ENCODE measurements around the gene GUK1. TPM values are rescaled to one million over a fixed set of nuclear protein-coding genes. Genes with fewer than 3 reads are reported as not detected.
"Not testable (repeated sequence)": the region's sequence is repeated elsewhere in the genome, so short reads cannot be mapped to it uniquely, and the experiment has no call there.

GUK1 gene
- total RNA-seq, 1 donor from 2014 or later, result 219 TPM

DNA sequence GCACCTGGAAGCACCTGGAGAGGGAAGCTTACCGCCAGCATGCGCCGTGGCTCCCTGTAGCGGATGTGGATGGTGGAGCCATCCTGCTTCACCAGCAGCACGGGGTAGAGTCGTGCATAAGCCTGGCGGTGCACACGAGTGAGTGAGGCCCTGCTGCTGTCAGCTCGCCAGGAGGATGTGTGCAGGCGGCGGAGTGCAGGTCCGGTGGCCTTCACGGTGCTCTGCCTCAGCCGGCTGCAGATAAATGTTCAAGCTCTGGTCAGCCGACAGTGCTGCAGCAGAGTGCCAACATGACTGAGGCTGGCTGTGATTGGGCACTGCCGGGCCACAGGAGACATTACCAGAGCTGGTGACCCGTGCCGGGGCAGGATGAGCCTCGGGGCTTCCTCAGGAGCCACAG lies 32.4 kb upstream of the GUK1 start:
- peak overlapping the region; percentile 87 for H3K27ac Mint-ChIP-seq
- peaks cover 30% of the 10 kb centered on the region for H3K4me1 Mint-ChIP-seq (ENCODE audit: low read depth)
- intact Hi-C loops (cut with micrococcal nuclease), result loop anchor here (10.0 kb wide), 2 partner anchors 297 to 373 kb away; partner anchors contain the start of genes JMJD4, SNAP47 and TRIM11
- DNase-seq (ENCODE audit: low spot score), result no peak
- no peaks in the 10 kb centered on the region for H3K27me3 Mint-ChIP-seq (ENCODE audit: low read depth)
- peaks cover 11% of the 10 kb centered on the region for H3K36me3 Mint-ChIP-seq (ENCODE audit: low read depth)
- H3K4me3 Mint-ChIP-seq (ENCODE audit: low read depth), result peak overlapping the region; percentile 82
- H3K9me3 Mint-ChIP-seq, result no peaks in the 10 kb centered on the region

DNA sequence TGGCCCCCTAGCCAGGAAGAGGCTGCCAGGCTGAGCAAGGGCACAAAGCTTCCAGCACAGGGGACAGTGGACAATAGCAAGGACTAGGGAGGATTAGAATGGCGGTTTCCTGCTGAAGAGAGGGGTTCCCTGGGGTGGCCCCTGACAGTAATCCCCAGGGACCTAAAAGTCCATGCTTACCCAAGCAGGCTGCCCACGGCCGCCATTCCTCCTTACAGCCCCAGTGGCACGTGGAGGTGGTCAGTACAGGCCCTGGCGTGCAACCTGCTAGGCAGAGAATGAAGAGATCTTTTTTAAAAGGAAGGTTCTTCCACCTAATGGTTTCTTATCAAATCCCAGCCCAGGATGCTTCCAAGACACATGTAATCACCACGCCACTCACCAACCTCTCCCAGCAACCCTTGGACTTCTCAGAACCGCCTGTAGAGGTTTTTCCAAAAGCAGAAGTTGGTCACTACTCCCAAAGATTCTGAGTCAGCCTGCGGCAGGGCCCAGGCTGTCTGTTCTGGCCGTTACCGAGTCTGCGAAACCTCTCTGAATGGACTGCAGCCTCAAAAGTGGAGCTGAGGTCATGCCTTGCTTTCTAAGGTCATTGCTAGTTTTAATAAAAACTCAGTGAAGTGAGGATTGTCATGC lies 31.9 kb upstream of the GUK1 start:
- H3K36me3 Mint-ChIP-seq (ENCODE audit: low read depth), result peaks cover 11% of the 10 kb centered on the region
- peaks cover 30% of the 10 kb centered on the region for H3K4me1 Mint-ChIP-seq (ENCODE audit: low read depth)
- no peaks in the 10 kb centered on the region for H3K9me3 Mint-ChIP-seq
- peak overlapping the region; percentile 82 for H3K4me3 Mint-ChIP-seq (ENCODE audit: low read depth)
- H3K27me3 Mint-ChIP-seq (ENCODE audit: low read depth), result no peaks in the 10 kb centered on the region
- intact Hi-C loops (cut with micrococcal nuclease), result loop anchor here (10.0 kb wide), 2 partner anchors 297 to 373 kb away; partner anchors contain the start of genes JMJD4, SNAP47 and TRIM11
- peak overlapping the region; percentile 87 for H3K27ac Mint-ChIP-seq
- DNase-seq (ENCODE audit: low spot score), result no peak

DNA sequence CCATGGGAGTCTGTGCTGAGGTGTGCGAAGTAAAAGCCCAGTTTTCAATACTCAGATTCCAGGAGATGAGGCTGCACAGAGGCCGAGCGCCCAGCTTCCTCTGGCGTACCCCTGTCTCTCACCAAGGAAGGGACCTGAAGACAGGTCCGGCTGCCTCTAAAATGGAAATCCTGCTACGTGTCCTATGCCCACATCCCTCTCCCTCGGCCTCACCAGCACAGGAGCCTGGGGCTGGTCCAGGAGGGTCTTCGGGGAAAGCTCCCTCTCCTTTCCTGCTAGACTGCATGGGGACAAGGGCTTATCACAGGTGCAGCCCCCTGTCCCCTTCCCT lies 31.4 kb upstream of the GUK1 start:
- Mint-ChIP-seq H3K27me3 (ENCODE audit: low read depth) (no peaks in the 10 kb centered on the region), H3K4me3 (ENCODE audit: low read depth) (peak overlapping the region; percentile 82), H3K27ac (peak overlapping the region; percentile 87), H3K9me3 (no peaks in the 10 kb centered on the region), H3K4me1 (ENCODE audit: low read depth) (peaks cover 26% of the 10 kb centered on the region), H3K36me3 (ENCODE audit: low read depth) (peaks cover 11% of the 10 kb centered on the region)
- intact Hi-C loops (cut with micrococcal nuclease), result loop anchor here (1.0 to 10.0 kb wide), 5 partner anchors 26 to 374 kb away; partner anchors contain the start of genes ARF1, GUK1, IBA57 and JMJD4
- DNase-seq (ENCODE audit: low spot score), result no peak

DNA sequence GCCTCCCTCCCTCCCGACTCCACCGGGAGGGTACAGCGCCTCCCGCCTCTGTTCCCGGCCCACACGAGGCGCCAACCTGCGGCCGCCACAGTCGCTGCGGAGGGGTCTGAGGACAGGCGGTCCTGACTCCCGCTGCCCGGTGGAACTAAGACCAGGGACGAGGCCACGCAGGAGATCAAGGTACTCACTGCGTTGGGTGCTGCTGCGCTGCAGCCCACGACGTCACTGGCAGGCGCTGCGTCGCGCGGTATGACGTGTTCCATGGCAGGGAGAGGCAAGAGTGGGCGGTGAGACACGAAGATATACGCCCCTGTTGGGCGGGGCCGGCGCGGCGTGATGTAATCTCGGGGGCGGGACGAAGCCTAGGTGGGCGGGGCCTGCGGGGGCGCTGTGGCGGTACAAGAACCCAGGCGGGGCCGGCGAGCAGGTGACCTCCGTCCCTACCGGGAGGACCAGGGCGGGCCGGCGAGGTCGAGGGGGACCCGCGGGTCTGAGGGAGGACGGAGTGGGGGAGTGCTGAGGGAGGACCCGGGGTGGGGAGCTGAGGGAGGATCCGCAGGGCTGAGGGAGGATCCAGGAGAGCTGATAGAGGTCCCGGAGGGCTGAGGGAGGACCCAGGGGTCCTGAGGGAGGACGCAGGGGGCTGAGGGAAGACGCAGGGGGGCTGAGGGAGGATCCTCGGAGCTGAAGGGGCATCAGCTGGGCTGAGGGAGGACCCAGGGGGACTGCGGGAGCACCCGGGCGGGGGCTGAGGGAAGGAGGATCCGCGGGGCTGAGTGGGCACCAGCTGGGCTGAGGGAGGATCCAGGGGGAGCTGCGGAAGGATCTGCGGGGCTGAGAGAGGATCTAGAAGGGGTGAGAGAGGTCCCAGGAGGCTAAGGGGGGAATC lies 30.8 kb upstream of the GUK1 start, which contains the start of gene MRPL55:
Gene MRPL55, minus strand, starts transcription at position 227 of the 889 bp plus-strand sequence. CDS start 1,039 bp downstream, outside the sequence.
- Mint-ChIP-seq H3K4me3 (ENCODE audit: low read depth) (peak within 1 kb of the TSS; percentile 82), H3K27ac (peak within 1 kb of the TSS; percentile 87), H3K4me1 (ENCODE audit: low read depth) (peaks cover 21% of the 10 kb centered on the region), H3K36me3 (ENCODE audit: low read depth) (peaks cover 11% of the 10 kb centered on the region), H3K27me3 (ENCODE audit: low read depth) (no peaks in the 10 kb centered on the region), H3K9me3 (no peaks in the 10 kb centered on the region)
- intact Hi-C loops (cut with micrococcal nuclease), result loop anchor here (1.0 to 10.0 kb wide), 5 partner anchors 27 to 375 kb away; partner anchors contain the start of genes ARF1, GUK1, IBA57 and JMJD4
- DNase-seq (ENCODE audit: low spot score), result peak; percentile 98

DNA sequence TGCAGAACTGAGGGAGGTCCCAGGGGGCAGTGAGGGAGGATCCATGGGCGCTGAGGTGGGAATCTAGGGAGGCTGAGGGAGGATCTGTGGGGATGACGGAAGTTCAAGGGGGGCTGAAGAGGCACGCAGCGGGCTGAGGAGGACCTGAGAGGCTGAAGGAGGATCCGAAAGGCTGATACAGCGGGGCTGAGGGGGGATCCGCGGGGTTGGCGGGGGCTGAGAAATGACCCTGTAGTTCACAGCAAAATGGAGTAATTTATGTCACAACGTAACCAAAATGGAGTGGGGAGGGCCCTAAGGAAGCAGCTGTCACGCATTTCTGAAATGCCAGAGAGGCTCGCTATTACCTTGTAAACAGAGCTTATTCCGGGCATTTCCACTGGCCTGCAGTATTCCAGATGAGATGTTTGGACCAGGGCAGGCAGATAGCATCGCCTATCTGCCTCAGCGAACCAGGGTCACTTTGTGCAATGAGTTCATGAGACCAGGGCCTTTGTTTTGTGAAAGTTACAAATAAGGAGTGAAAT lies 30.1 kb upstream of the GUK1 start:
- intact Hi-C loops (cut with micrococcal nuclease), result loop anchor here (1.0 to 10.0 kb wide), 5 partner anchors 28 to 375 kb away; partner anchors contain the start of genes ARF1, GUK1, IBA57 and JMJD4
- H3K27ac Mint-ChIP-seq, result peak overlapping the region; percentile 87
- no peaks in the 10 kb centered on the region for H3K27me3 Mint-ChIP-seq (ENCODE audit: low read depth)
- DNase-seq (ENCODE audit: low spot score), result no peak
- peak overlapping the region; percentile 82 for H3K4me3 Mint-ChIP-seq (ENCODE audit: low read depth)
- no peaks in the 10 kb centered on the region for H3K9me3 Mint-ChIP-seq
- peaks cover 15% of the 10 kb centered on the region for H3K4me1 Mint-ChIP-seq (ENCODE audit: low read depth)
- peaks cover 9% of the 10 kb centered on the region for H3K36me3 Mint-ChIP-seq (ENCODE audit: low read depth)

DNA sequence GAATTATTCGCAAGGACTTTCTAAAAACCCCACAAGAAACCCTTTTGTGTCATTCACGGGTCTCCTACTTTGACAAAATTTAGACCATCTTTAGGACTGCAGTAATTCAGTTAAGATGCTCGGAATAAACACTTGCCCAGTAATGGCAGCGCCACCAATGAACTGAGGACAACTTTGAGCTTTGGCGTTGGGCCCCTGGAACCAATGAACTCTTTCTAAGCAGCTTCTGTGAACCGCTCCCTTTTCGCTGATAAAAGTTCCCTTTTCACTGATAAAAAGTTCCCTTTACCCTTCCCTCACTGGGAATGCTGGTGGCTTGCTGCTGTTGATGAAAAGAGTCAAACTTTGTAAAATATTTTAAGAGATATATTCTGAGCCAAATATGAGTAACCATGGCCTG lies 29.5 kb upstream of the GUK1 start:
- no peak for DNase-seq (ENCODE audit: low spot score)
- Mint-ChIP-seq H3K4me3 (ENCODE audit: low read depth) (no peak overlapping the region), H3K4me1 (ENCODE audit: low read depth) (peaks cover 15% of the 10 kb centered on the region), H3K36me3 (ENCODE audit: low read depth) (peaks cover 8% of the 10 kb centered on the region), H3K9me3 (no peaks in the 10 kb centered on the region), H3K27ac (no peak overlapping the region), H3K27me3 (ENCODE audit: low read depth) (no peaks in the 10 kb centered on the region)
- intact Hi-C loops (cut with micrococcal nuclease), result no loop called here

DNA sequence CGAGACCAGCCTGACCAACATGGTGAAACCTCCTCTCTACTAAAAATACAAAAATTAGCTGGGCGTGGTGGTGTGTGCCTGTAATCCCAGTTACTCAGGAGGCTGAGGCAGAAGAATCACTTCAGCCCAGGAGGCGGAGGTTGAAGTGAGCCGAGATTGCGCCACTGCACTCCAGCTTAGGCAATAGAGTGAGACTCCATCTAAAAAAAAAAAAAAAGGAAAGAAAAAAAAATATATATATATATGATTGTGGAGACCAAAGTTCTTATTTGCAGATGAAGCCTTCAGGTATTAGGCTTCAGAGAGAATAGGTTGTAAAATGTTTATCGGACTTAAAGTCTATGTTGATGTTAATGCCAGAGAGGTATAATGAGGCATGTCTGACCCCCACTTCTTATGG lies 28.8 kb upstream of the GUK1 start:
- H3K27ac Mint-ChIP-seq; DNase-seq (ENCODE audit: low spot score); intact Hi-C loops (cut with micrococcal nuclease); H3K4me3 Mint-ChIP-seq (ENCODE audit: low read depth); H3K9me3 Mint-ChIP-seq; H3K27me3 Mint-ChIP-seq (ENCODE audit: low read depth); H3K36me3 Mint-ChIP-seq (ENCODE audit: low read depth): not testable (repeated sequence)
- peaks cover 15% of the 10 kb centered on the region for H3K4me1 Mint-ChIP-seq (ENCODE audit: low read depth)

DNA sequence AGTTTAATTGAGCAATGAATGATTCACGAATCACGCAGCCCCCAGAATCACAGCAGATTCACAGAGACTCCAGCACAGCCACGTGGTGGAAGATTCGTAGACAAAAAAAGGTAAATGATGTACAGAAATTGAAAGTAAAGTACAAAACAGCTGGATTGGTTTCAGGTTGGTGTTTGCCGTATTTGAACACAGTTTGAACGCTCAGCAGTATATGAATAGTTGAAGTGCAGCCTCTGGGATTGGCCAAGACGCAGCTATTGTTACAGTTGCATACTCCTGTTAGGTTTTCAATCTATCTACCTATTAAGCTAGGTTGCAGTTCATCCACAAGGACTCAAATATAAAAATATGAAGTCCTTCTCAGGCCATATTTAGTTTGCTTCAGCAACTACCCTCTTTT lies 27.9 kb upstream of the GUK1 start:
- H3K27me3 Mint-ChIP-seq (ENCODE audit: low read depth), result no peaks in the 10 kb centered on the region
- intact Hi-C loops (cut with micrococcal nuclease), result no loop called here
- H3K27ac Mint-ChIP-seq, result no peak overlapping the region
- peaks cover 13% of the 10 kb centered on the region for H3K4me1 Mint-ChIP-seq (ENCODE audit: low read depth)
- H3K4me3 Mint-ChIP-seq (ENCODE audit: low read depth), result no peak overlapping the region
- peaks cover 3% of the 10 kb centered on the region for H3K9me3 Mint-ChIP-seq
- DNase-seq (ENCODE audit: low spot score), result no peak
- H3K36me3 Mint-ChIP-seq (ENCODE audit: low read depth), result no peaks in the 10 kb centered on the region

DNA sequence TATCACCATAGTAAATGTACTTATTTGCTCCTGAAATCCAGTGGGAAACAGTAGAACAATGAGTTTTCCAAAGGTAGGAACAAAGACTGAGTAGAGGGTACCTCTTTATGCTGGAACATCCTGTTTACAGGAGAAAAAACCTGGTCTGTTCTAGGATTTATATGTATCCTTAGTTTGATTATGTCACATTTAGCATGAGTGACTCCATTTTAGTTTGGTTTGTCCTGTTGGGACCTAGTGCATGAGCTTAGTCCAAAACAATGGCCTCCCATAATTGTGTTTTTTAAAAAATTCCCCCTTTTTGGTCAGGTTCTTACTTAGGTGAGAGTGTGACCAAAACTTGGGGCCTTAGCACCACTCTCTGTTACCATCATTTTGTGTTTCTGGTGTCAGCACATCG lies 27.5 kb upstream of the GUK1 start:
- Mint-ChIP-seq H3K27me3 (ENCODE audit: low read depth) (no peaks in the 10 kb centered on the region), H3K9me3 (peaks cover 7% of the 10 kb centered on the region), H3K4me1 (ENCODE audit: low read depth) (peaks cover 13% of the 10 kb centered on the region), H3K27ac (no peak overlapping the region), H3K4me3 (ENCODE audit: low read depth) (no peak overlapping the region), H3K36me3 (ENCODE audit: low read depth) (no peaks in the 10 kb centered on the region)
- intact Hi-C loops (cut with micrococcal nuclease), result no loop called here
- DNase-seq (ENCODE audit: low spot score), result no peak

DNA sequence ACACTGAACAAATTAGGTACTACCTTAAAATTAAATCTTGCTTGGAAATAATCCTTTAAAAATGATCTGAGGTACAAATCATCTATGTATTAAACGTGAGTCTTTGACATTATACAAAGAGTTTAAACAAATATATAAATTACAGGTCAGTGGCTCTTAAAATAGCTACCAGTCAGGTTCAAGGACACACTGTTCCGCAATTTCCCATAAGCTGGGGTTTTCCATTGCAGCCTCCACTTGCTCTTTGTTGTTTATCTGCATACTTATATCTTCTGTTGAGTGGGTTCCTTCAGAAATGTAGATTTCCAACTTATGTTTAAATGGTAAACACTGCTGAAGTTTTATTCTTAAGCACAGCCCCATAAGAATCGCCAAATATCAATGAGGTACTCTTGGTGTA lies 25.3 kb upstream of the GUK1 start:
- Mint-ChIP-seq H3K9me3 (peaks cover 23% of the 10 kb centered on the region), H3K27ac (no peak overlapping the region), H3K27me3 (ENCODE audit: low read depth) (no peaks in the 10 kb centered on the region), H3K36me3 (ENCODE audit: low read depth) (peaks cover 4% of the 10 kb centered on the region), H3K4me1 (ENCODE audit: low read depth) (peaks cover 5% of the 10 kb centered on the region), H3K4me3 (ENCODE audit: low read depth) (no peak overlapping the region)
- DNase-seq (ENCODE audit: low spot score), result no peak
- intact Hi-C loops (cut with micrococcal nuclease), result no loop called here

DNA sequence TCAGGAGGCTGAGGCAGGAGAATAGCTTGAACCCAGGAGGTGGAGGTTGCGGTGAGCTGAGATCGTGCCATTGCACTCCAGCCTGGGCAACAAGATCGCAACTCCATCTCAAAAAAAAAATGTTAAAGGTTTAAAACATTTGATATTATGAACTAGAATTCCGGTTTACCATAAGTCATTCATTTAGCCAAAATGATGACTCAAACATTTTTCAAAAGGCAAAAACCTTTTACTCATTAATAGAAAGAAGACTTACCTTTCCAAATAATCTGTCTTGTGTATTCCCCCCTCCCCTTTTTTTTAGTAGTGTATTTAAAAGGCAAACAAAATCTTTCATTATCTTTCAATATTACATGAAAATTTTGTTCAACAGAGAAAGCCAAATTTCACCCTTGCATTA lies 22.7 kb upstream of the GUK1 start:
- peaks cover 27% of the 10 kb centered on the region for H3K9me3 Mint-ChIP-seq
- peaks cover 2% of the 10 kb centered on the region for H3K4me1 Mint-ChIP-seq (ENCODE audit: low read depth)
- no peak for DNase-seq (ENCODE audit: low spot score)
- H3K4me3 Mint-ChIP-seq (ENCODE audit: low read depth), result no peak overlapping the region
- intact Hi-C loops (cut with micrococcal nuclease), result no loop called here
- H3K27me3 Mint-ChIP-seq (ENCODE audit: low read depth), result no peaks in the 10 kb centered on the region
- peaks cover 4% of the 10 kb centered on the region for H3K36me3 Mint-ChIP-seq (ENCODE audit: low read depth)
- no peak overlapping the region for H3K27ac Mint-ChIP-seq

DNA sequence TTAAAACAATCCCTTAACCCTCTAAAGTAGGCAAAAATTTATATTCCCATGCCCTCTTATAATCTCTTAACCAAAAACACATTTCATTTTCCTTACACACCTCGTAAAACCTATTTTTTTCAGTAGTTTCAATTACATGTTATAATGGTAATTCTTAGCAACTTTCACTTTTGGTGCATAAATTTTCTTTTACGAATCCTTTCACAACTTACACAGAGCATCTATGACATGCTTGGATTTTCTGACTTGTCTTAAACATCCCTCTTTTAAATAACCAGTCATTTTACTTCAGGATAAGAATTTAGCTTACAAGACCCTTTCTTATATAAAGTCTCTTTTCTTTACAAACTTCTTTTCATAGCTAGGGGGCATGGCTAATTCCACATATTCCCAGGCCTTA lies 22.0 kb upstream of the GUK1 start:
- H3K4me3 Mint-ChIP-seq (ENCODE audit: low read depth), result no peak overlapping the region
- intact Hi-C loops (cut with micrococcal nuclease), result no loop called here
- H3K4me1 Mint-ChIP-seq (ENCODE audit: low read depth), result peaks cover 2% of the 10 kb centered on the region
- H3K27me3 Mint-ChIP-seq (ENCODE audit: low read depth), result no peaks in the 10 kb centered on the region
- no peak for DNase-seq (ENCODE audit: low spot score)
- H3K36me3 Mint-ChIP-seq (ENCODE audit: low read depth), result peaks cover 4% of the 10 kb centered on the region
- no peak overlapping the region for H3K27ac Mint-ChIP-seq
- H3K9me3 Mint-ChIP-seq, result peaks cover 27% of the 10 kb centered on the region
